Mesendoderm (in vitro differentiated cells): ENCODE results near the gene EEF1AKMT3.

ENCODE experiments used
- DNase-seq: peaks from one replicate; pipeline ENCODE4 v3.0.0; 2013
- H2AK5ac ChIP-seq: 2 replicates; pipeline ENCODE4 v1.6.1; 2013; ENCODE audit warnings: low read length, inconsistent platforms
- H2BK120ac ChIP-seq: 2 replicates; pipeline ENCODE4 v1.6.1; 2013; ENCODE audit warnings: low read depth, mild to moderate bottlenecking, low read length, moderate library complexity, mixed read lengths
- H2BK15ac ChIP-seq: replicated peaks from 2 replicates; pipeline ENCODE4 v1.6.1; 2013; ENCODE audit warnings: low read depth, mild to moderate bottlenecking, moderate library complexity
- H2BK5ac ChIP-seq: 2 replicates; pipeline ENCODE4 v1.6.1; 2013; ENCODE audit warnings: low read length, inconsistent platforms
- H3K18ac ChIP-seq: 2 replicates; pipeline ENCODE4 v1.6.1; 2013; ENCODE audit warnings: mild to moderate bottlenecking, low read length, mixed read lengths
- H3K23ac ChIP-seq: one replicate; pipeline ENCODE4 v1.6.1; 2013; ENCODE audit warnings: low read length
- H3K27ac ChIP-seq: 2 replicates; pipeline ENCODE4 v1.5.1; 2013; ENCODE audit warnings: low read depth, mild to moderate bottlenecking, inconsistent platforms, low read length, moderate library complexity
- H3K27me3 ChIP-seq: 2 replicates; pipeline ENCODE4 v1.6.1; 2013; ENCODE audit warnings: low read length, control low read depth, mild to moderate bottlenecking, inconsistent platforms; ENCODE audit not compliant: insufficient read depth, poor library complexity
- H3K36me3 ChIP-seq: 2 replicates; pipeline ENCODE4 v1.6.1; 2013; ENCODE audit warnings: low read length, inconsistent platforms; ENCODE audit not compliant: control insufficient read depth, insufficient read depth
- H3K4ac ChIP-seq: one replicate; pipeline ENCODE4 v1.6.1; 2013; ENCODE audit warnings: low read depth, mild to moderate bottlenecking, low read length, moderate library complexity
- H3K4me1 ChIP-seq: 2 replicates; pipeline ENCODE4 v1.6.1; 2013; ENCODE audit warnings: low read depth, low read length, inconsistent platforms; ENCODE audit not compliant: control insufficient read depth
- H3K4me2 ChIP-seq: 2 replicates; pipeline ENCODE4 v1.6.1; 2013; ENCODE audit warnings: low read length
- H3K4me3 ChIP-seq: 2 replicates; pipeline ENCODE4 v1.5.1; 2013; ENCODE audit warnings: mild to moderate bottlenecking, low read length
- H3K56ac ChIP-seq: one replicate; pipeline ENCODE4 v1.6.1; 2013; ENCODE audit warnings: low read length
- H3K79me1 ChIP-seq: 2 replicates; pipeline ENCODE4 v1.6.1; 2013; ENCODE audit warnings: low read length, inconsistent platforms
- H3K79me2 ChIP-seq: 2 replicates; pipeline ENCODE4 v1.6.1; 2013; ENCODE audit warnings: mild to moderate bottlenecking, low read length; ENCODE audit not compliant: control insufficient read depth, insufficient read depth
- H3K9ac ChIP-seq: 2 replicates; pipeline ENCODE4 v1.6.1; 2013; ENCODE audit warnings: low read length, inconsistent platforms
- H4K5ac ChIP-seq: one replicate; pipeline ENCODE4 v1.6.1; 2013; ENCODE audit warnings: low read length
- H4K8ac ChIP-seq: one replicate; pipeline ENCODE4 v1.6.1; 2013; ENCODE audit warnings: low read depth, mild to moderate bottlenecking, control low read depth, low read length, moderate library complexity
- WGBS: extraction: QIAGEN DNeasy Blood & Tissue Kit; methylation state at CpG from one replicate; pipeline ENCODE4 v1.1.7; 2013; ENCODE audit warnings: low lambda C conversion rate, missing lambda C conversion rate; ENCODE audit not compliant: insufficient coverage; ENCODE audit errors: extremely low coverage; 5-methylcytosine and 5-hydroxymethylcytosine counted together

The EEF1AKMT3 gene

GRCh38 chr12:57756406-57757341 lies 15.7 kb upstream of the EEF1AKMT3 start:
- Histone ChIP-seq H3K4me2 (no peak overlapping the region), H2BK120ac (no peak overlapping the region), H3K4ac (no peak overlapping the region), H3K36me3 (no peaks in the 10 kb centered on the region), H3K56ac (no peak overlapping the region), H3K4me3 (no peak overlapping the region), H3K9ac (no peak overlapping the region), H2BK15ac (no peak overlapping the region), H2AK5ac (no peak overlapping the region), H2BK5ac (no peak overlapping the region), H3K23ac (no peak overlapping the region), H3K27ac (no peak overlapping the region), H3K79me2 (peaks cover 3% of the 10 kb centered on the region), H3K18ac (no peak overlapping the region), H4K5ac (no peak overlapping the region), H3K4me1 (peaks cover 4% of the 10 kb centered on the region), H3K79me1 (no peaks in the 10 kb centered on the region), H3K27me3 (peaks cover 16% of the 10 kb centered on the region), H4K8ac (no peak overlapping the region)
- DNase-seq = peak; percentile 75
- WGBS = no CpG with 5 or more reads among the region's 22 CpGs

- Histone ChIP-seq H3K27me3 (peaks cover 16% of the 10 kb centered on the region), H4K8ac (no peak overlapping the region), H4K5ac (no peak overlapping the region), H3K36me3 (no peaks in the 10 kb centered on the region), H3K79me1 (no peaks in the 10 kb centered on the region), H3K27ac (no peak overlapping the region), H3K4ac (no peak overlapping the region), H3K23ac (no peak overlapping the region), H3K79me2 (no peaks in the 10 kb centered on the region), H3K4me2 (no peak overlapping the region), H3K56ac (no peak overlapping the region), H2AK5ac (no peak overlapping the region), H2BK120ac (no peak overlapping the region), H3K4me3 (no peak overlapping the region), H3K18ac (no peak overlapping the region), H3K4me1 (peaks cover 2% of the 10 kb centered on the region), H2BK5ac (no peak overlapping the region), H2BK15ac (no peak overlapping the region), H3K9ac (no peak overlapping the region)
- no peak for DNase-seq
- no CpG with 5 or more reads among the region's 4 CpGs for WGBS
Observed at GRCh38 chr12:57757771-57758170, 14.6 kb upstream of the EEF1AKMT3 start.

GRCh38 chr12:57758552-57759359 lies 13.7 kb upstream of the EEF1AKMT3 start:
- Histone ChIP-seq H4K8ac (no peak overlapping the region), H2BK15ac (no peak overlapping the region), H2BK120ac (no peak overlapping the region), H3K56ac (no peak overlapping the region), H2BK5ac (no peak overlapping the region), H3K4me1 (no peaks in the 10 kb centered on the region), H3K4me2 (no peak overlapping the region), H3K18ac (no peak overlapping the region), H3K27ac (no peak overlapping the region), H2AK5ac (no peak overlapping the region), H3K27me3 (peaks cover 18% of the 10 kb centered on the region), H3K23ac (no peak overlapping the region), H3K79me1 (no peaks in the 10 kb centered on the region), H3K9ac (no peak overlapping the region), H3K4ac (no peak overlapping the region), H3K79me2 (no peaks in the 10 kb centered on the region), H3K36me3 (no peaks in the 10 kb centered on the region), H4K5ac (no peak overlapping the region), H3K4me3 (no peak overlapping the region)
- no peak for DNase-seq
- WGBS = no CpG with 5 or more reads among the region's 25 CpGs

GRCh38 chr12:57759360-57759980 lies 12.9 kb upstream of the EEF1AKMT3 start:
- H3K27me3 ChIP-seq = peaks cover 18% of the 10 kb centered on the region
- H2BK15ac ChIP-seq = no peak overlapping the region
- H3K18ac ChIP-seq = no peak overlapping the region
- no peak overlapping the region for H3K4me3 ChIP-seq
- H3K27ac ChIP-seq = no peak overlapping the region
- H4K8ac ChIP-seq = no peak overlapping the region
- no peak overlapping the region for H3K9ac ChIP-seq
- peak; percentile 59 for DNase-seq
- H3K4me2 ChIP-seq = no peak overlapping the region
- no peak overlapping the region for H2BK120ac ChIP-seq
- H3K56ac ChIP-seq = no peak overlapping the region
- H3K23ac ChIP-seq = no peak overlapping the region
- no CpG with 5 or more reads among the region's 3 CpGs for WGBS
- no peaks in the 10 kb centered on the region for H3K79me2 ChIP-seq
- no peaks in the 10 kb centered on the region for H3K36me3 ChIP-seq
- H2AK5ac ChIP-seq = no peak overlapping the region
- no peak overlapping the region for H3K4ac ChIP-seq
- no peak overlapping the region for H4K5ac ChIP-seq
- H3K4me1 ChIP-seq = no peaks in the 10 kb centered on the region
- H2BK5ac ChIP-seq = no peak overlapping the region
- H3K79me1 ChIP-seq = no peaks in the 10 kb centered on the region

- no peak overlapping the region for H3K18ac ChIP-seq
- no peak overlapping the region for H3K4me3 ChIP-seq
- no peak overlapping the region for H2BK15ac ChIP-seq
- no peak overlapping the region for H3K23ac ChIP-seq
- no peak overlapping the region for H4K8ac ChIP-seq
- H4K5ac ChIP-seq = no peak overlapping the region
- no peak overlapping the region for H3K27ac ChIP-seq
- no peak overlapping the region for H3K4ac ChIP-seq
- no peak for DNase-seq
- no peak overlapping the region for H3K56ac ChIP-seq
- H3K36me3 ChIP-seq = no peaks in the 10 kb centered on the region
- H2AK5ac ChIP-seq = no peak overlapping the region
- no peak overlapping the region for H2BK5ac ChIP-seq
- no peaks in the 10 kb centered on the region for H3K79me2 ChIP-seq
- no peak overlapping the region for H3K4me2 ChIP-seq
- H3K4me1 ChIP-seq = peaks cover 2% of the 10 kb centered on the region
- WGBS = no CpG with 5 or more reads among the region's 3 CpGs
- H2BK120ac ChIP-seq = no peak overlapping the region
- peaks cover 21% of the 10 kb centered on the region for H3K27me3 ChIP-seq
- H3K9ac ChIP-seq = no peak overlapping the region
- H3K79me1 ChIP-seq = no peaks in the 10 kb centered on the region
Observed at GRCh38 chr12:57760347-57760982, 11.9 kb upstream of the EEF1AKMT3 start.
